NCI-H2171 treated with DMSO at 0.1 percent for 48 hours (cell line): Measurements from ENCODE around the gene ZNF799.
"Not testable (repeated sequence)": the region's sequence is repeated elsewhere in the genome, so short reads cannot be mapped to it uniquely, and the experiment has no call there.

Source experiments
- DNase-seq: peaks from one replicate; lab custom pipeline; 2025; lab: John Stamatoyannopoulos, UW

The ZNF799 gene

DNA sequence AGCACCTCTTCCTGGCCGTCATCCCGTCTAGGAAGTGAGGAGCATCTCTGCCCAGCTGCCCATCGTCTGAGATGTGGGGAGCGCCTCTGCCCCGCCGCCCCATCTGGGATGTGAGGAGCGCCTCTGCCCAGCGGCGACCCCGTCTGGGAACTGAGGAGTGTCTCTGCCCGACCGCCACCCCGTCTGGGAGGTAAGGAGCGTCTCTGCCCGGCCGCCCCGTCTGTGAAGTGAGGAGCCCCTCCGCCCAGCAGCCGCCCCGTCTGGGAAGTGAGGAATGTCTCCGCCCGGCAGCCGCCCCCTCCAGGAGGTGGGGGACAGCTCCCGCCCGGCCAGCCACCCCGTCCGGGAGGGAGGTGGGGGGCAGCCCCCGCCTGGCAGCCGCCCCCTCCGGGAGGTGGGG is 38.8 kb downstream of the ZNF799 start:
- DNase-seq = not testable (repeated sequence)

DNA sequence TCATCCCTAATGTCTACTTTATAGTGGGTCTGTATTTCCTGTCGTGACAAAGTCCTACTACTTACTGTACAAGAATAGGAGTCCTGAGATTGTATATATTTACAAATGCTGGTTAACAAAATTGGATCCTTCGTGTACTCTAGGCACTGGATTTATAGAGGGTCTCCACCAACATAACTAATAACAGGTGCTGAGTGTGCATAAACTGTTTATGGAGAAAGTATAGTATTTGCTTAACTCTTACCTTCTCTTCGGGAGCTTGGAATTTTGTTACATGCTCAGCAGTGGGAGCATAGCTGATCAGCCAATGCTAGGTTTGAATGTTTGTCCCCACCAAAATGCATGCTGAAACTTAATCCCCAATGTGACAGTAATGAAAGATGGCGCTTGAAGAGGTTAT is 47.7 kb downstream of the ZNF799 start:
- no peak for DNase-seq

DNA sequence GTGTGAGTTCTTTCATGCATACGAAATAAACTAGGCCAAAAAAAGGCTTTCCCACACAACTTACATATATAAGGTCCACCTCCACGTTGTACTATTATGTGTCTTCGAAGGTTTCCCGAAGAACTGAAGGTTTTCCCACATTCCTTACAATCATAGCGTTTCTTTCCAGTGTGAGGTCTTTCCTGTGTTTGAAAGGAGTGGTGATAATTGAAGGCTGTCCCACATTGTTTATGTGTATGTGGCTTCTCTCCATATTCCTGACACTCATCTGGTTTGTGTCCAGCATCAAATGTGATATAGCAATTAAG is 50.2 kb downstream of the ZNF799 start:
- DNase-seq = no peak

DNA sequence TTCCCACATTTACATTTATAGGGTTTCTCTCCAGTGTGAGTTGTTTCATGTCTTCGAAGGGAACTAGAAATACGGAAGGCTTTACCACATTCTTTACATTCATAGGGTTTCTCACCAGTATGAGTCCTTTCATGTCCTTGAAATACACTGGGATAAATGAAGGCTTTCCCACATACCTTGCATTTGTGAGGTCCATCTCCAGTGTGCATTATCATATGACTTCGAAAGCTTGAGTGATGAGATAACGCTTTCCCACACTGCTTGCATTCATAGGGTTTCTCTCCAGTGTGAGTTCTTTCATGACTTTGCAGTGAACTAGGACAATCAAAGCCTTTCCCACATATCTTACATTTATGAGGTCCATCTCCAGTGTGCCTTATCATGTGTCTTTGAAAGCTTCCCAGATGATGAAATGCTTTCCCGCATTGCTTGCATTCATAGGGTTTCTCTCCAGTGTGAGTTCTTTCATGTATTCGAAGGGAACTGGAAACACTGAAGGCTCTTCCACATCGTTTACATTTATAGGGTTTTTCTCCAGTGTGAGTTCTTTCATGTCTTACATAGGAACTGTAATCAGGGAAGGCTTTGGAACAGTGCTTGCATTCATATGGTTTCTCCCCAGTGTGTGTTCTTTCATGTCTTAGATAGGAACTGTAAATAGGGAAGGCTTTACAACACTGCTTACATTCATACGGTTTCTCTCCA is 50.7 kb downstream of the ZNF799 start:
- no peak for DNase-seq

DNA sequence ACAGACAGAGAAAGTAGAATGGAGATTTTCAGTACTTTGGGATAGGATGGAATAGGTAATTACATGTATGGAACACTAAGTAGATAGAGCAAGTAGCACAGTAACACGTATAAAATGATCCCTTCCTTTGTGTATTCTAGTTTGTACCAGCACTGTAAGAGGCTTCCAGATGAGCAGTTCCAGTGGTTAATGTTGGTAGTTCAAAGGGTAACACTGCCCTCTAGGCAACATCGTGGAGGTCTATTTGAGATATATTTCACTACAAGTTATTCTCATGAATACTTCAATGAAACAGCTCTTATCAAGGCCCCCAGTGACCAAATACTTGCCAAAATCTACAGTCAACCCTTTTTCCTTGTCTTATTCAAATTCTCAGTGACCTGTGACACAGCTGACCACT is 54.2 kb downstream of the ZNF799 start:
- no peak for DNase-seq

DNA sequence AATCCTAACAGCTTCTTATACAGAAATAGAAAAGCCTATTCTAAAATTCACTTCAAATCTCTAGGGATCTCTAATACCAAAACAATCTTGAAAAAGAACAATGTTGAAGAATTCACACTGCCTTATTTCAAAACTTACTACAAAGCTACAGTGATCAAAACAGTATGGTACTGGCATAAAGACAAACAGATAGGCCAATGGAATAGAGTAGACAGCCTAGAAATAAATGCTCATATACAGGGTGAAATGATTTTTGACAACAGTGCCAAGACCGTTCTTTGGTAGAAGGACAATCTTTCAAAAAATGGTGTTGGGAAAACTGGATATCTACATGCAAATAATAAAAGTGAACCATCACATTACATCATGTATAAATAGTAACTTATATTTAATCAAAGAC is 55.9 kb downstream of the ZNF799 start:
- DNase-seq = no peak
